ENCODE results near the gene ZNF850. TPM values are rescaled to one million over a fixed set of nuclear protein-coding genes. Genes with fewer than 3 reads are reported as not detected.

Gene ZNF850
- total and polyA plus RNA-seq, 9 of the 15 experiments (the other 6 are each of a cell fraction or from before 2014, with no cell fraction given): 1.2 to 13.0 (median 5.9) TPM

- TF ChIP-seq E2F4 (CRISPR knock-in tag; IDR thresholded peaks at IDR 0.05; ENCODE audit: low read depth): no peak
- TF ChIP-seq ZNF584 (CRISPR knock-in tag; IDR thresholded peaks at IDR 0.05; ENCODE audit: low read depth): no peak
- TF ChIP-seq ZNF354B (CRISPR knock-in tag; IDR thresholded peaks at IDR 0.05): no peak
- TF ChIP-seq HDAC8 (tag; IDR thresholded peaks at IDR 0.05): no peak
- no peak for TF ChIP-seq ZBTB5 (IDR thresholded peaks at IDR 0.05)
- TF ChIP-seq ZNF586 (CRISPR knock-in tag; conservative IDR thresholded peaks at IDR 0.05): no peak
- TF ChIP-seq BMI1 (IDR thresholded peaks at IDR 0.05; ENCODE audit: low read length): no peak
- no peak for TF ChIP-seq ATF2 (CRISPR knock-in tag; IDR thresholded peaks at IDR 0.05)
- no peak for TF ChIP-seq ZNF639 (CRISPR knock-in tag; conservative IDR thresholded peaks at IDR 0.05 in 1 of 2, IDR thresholded peaks at IDR 0.05 in 1 of 2)
- peak; percentile 62; the same call in 1 of the 2 replicates for TF ChIP-seq RNF2 (IDR thresholded peaks at IDR 0.05)
- 0 out of 2 replicates have a peak, but pooled peaks have one; percentile 26 for TF ChIP-seq CEBPB (tag; IDR thresholded peaks at IDR 0.05)
- TF ChIP-seq C11orf30 (IDR thresholded peaks at IDR 0.05; ENCODE audit: low read depth): no peak
- TF ChIP-seq JUN (IDR thresholded peaks at IDR 0.05; ENCODE audit: borderline replicate concordance, low read depth, low read length): no peak
- no peak for TF ChIP-seq JUN (CRISPR knock-in tag; IDR thresholded peaks at IDR 0.05; ENCODE audit: borderline replicate concordance)
- TF ChIP-seq MITF (IDR thresholded peaks at IDR 0.05): no peak
- TF ChIP-seq ZNF165 (CRISPR knock-in tag; IDR thresholded peaks at IDR 0.05; ENCODE audit: borderline replicate concordance): no peak
- peak; percentile 83 for TF ChIP-seq FOXJ2 (tag; IDR thresholded peaks at IDR 0.05)
- no peak for TF ChIP-seq ZC3H4 (CRISPR knock-in tag; IDR thresholded peaks at IDR 0.05; ENCODE audit: borderline replicate concordance)
These were observed 1.1 kb downstream of the ZNF850 start (continued) for GRCh38 chr19:36771261-36772231.

All from K562 (cell line).